SK-N-SH (cell line): ENCODE results near the gene ADAMTS16. TPM values are rescaled to one million over a fixed set of nuclear protein-coding genes. Genes with fewer than 3 reads are reported as not detected.

Source experiments
- CTCF ChIA-PET: fragments of 300-600, 350-600 bp; formaldehyde crosslinking; extraction: SDS; loops from one replicate; lab custom pipeline; 2021; lab: Yijun Ruan, JAX
- POLR2A ChIA-PET: fragments of 350-600 bp; sonication (Branson Sonifier 250); formaldehyde crosslinking; extraction: SDS; loops from one replicate; lab custom pipeline; 2020; ENCODE audit warnings: antibody characterized with exemption, inconsistent platforms; lab: Yijun Ruan, JAX
- DNase-seq: peaks from one replicate; pipeline ENCODE4 v3.0.0; 2012
- H2AFZ ChIP-seq: fragments of 200-600 bp; sonication (generic); 2 replicates; pipeline ENCODE4 v1.8.1; 2016; ENCODE audit warnings: antibody characterized with exemption, mild to moderate bottlenecking, low read depth
- H3F3A ChIP-seq: fragments of 200-600 bp; sonication (generic); replicated peaks from 2 replicates; pipeline ENCODE3; 2016; ENCODE audit warnings: antibody characterized with exemption, mild to moderate bottlenecking; ENCODE audit not compliant: insufficient read depth
- H3K27ac ChIP-seq, 2 experiments: fragments of 200-500 bp in 1 of 2; fragments of 200-600 bp in 1 of 2; sonication (Bioruptor generic) in 1 of 2; sonication (generic), shearing (Covaris generic) in 1 of 2; 2 replicates each; pipeline versions ENCODE4 v1.5.1 to v1.6.1; 2014 to 2016; ENCODE audit warnings: low read depth in 2 of 2, inconsistent platforms in 1 of 2, low read length in 1 of 2, mild to moderate bottlenecking in 1 of 2, mixed read lengths in 1 of 2
- H3K27me3 ChIP-seq: fragments of 200-600 bp; sonication (generic), shearing (Covaris generic); 2 replicates; pipeline ENCODE4 v1.6.1; 2016; ENCODE audit warnings: mixed run types; ENCODE audit not compliant: insufficient read depth
- H3K36me3 ChIP-seq, 2 experiments: fragments of 200-500 bp in 1 of 2; fragments of 200-600 bp in 1 of 2; sonication (Bioruptor generic) in 1 of 2; sonication (generic) in 1 of 2; replicated peaks in 1 of 2; 2 replicates each; pipeline versions ENCODE3 to v1.5.1; 2014 to 2016; ENCODE audit warnings: low read length in 1 of 2, mild to moderate bottlenecking in 1 of 2; ENCODE audit not compliant: insufficient read depth in 2 of 2, control insufficient read depth in 1 of 2
- H3K4me1 ChIP-seq, 2 experiments: fragments of 200-500 bp in 1 of 2; fragments of 200-600 bp in 1 of 2; sonication (Bioruptor generic) in 1 of 2; sonication (generic), shearing (Covaris generic) in 1 of 2; 2 replicates each; pipeline versions ENCODE4 v1.5.1 to v1.6.1; 2014 to 2016; ENCODE audit warnings: low read depth in 1 of 2, low read length in 1 of 2, mixed run types in 1 of 2; ENCODE audit not compliant: insufficient read depth in 2 of 2, control insufficient read depth in 1 of 2
- H3K4me2 ChIP-seq: fragments of 200-600 bp; sonication (generic), shearing (Covaris generic); 2 replicates; pipeline ENCODE4 v1.6.1; 2017; ENCODE audit warnings: mixed run types
- H3K4me3 ChIP-seq, 2 experiments: fragments of 200-500 bp in 1 of 2; fragments of 200-600 bp in 1 of 2; sonication (Bioruptor generic) in 1 of 2; sonication (generic), shearing (Covaris generic) in 1 of 2; 2 replicates each; pipeline versions ENCODE4 v1.5.1 to v1.8.1; 2014 to 2016; ENCODE audit warnings: low read depth in 2 of 2, inconsistent platforms in 1 of 2, low read length in 1 of 2, mild to moderate bottlenecking in 1 of 2, mixed read lengths in 1 of 2, moderate library complexity in 1 of 2
- H3K79me2 ChIP-seq: fragments of 200-600 bp; sonication (generic); 2 replicates; pipeline ENCODE4 v1.8.1; 2017; ENCODE audit warnings: mild to moderate bottlenecking; ENCODE audit not compliant: insufficient read depth
- H3K9ac ChIP-seq: fragments of 200-600 bp; sonication (generic); 2 replicates; pipeline ENCODE4 v1.6.1; 2017; ENCODE audit warnings: mixed run types
- H3K9me2 ChIP-seq: fragments of 200-600 bp; sonication (generic); 2 replicates; pipeline ENCODE4 v1.6.1; 2017; ENCODE audit warnings: mixed run types
- H3K9me3 ChIP-seq: fragments of 200-600 bp; sonication (generic); 2 replicates; pipeline ENCODE4 v1.6.1; 2017; ENCODE audit warnings: mixed run types, mild to moderate bottlenecking, moderate library complexity
- H4K20me1 ChIP-seq: fragments of 200-600 bp; sonication (generic); 2 replicates; pipeline ENCODE4 v1.6.1; 2017; ENCODE audit warnings: mild to moderate bottlenecking, mixed run types; ENCODE audit not compliant: insufficient read depth
- CHD2 ChIP-seq: fragments of 150-350 bp; IDR thresholded peaks from 2 replicates; pipeline ENCODE4 v1.6.1; 2018; ENCODE audit warnings: low read length; ENCODE audit not compliant: partially characterized antibody
- EP300 ChIP-seq, 2 experiments: IDR thresholded peaks; 2 replicates each; pipeline versions ENCODE4 v1.4.0 to v1.6.1; 2012; ENCODE audit warnings: borderline replicate concordance in 1 of 2, low read depth in 1 of 2, low read length in 1 of 2
- FOSL2 ChIP-seq: IDR thresholded peaks from 2 replicates; pipeline ENCODE4 v1.4.0; 2012; ENCODE audit warnings: low read depth, mild to moderate bottlenecking, moderate library complexity, borderline replicate concordance
- FOXM1 ChIP-seq: IDR thresholded peaks from 2 replicates; pipeline ENCODE4 v1.4.0; 2012; ENCODE audit warnings: low read depth, mild to moderate bottlenecking
- GABPA ChIP-seq: IDR thresholded peaks from 2 replicates; pipeline ENCODE4 v1.4.0; 2012; ENCODE audit warnings: low read depth, mild to moderate bottlenecking
- JUND ChIP-seq: IDR thresholded peaks from 2 replicates; pipeline ENCODE4 v1.4.0; 2012
- MAX ChIP-seq: IDR thresholded peaks from 2 replicates; pipeline ENCODE4 v1.4.0; 2012; ENCODE audit warnings: low read depth
- MEF2A ChIP-seq: IDR thresholded peaks from 2 replicates; pipeline ENCODE4 v1.4.0; 2012; ENCODE audit warnings: low read depth, borderline replicate concordance
- NFIC ChIP-seq: IDR thresholded peaks from 2 replicates; pipeline ENCODE4 v1.4.0; 2012; ENCODE audit warnings: borderline replicate concordance
- NRF1 ChIP-seq: IDR thresholded peaks from 2 replicates; pipeline ENCODE4 v1.6.1; 2012; ENCODE audit warnings: low read depth, mild to moderate bottlenecking, low read length
- PBX3 ChIP-seq: IDR thresholded peaks from 2 replicates; pipeline ENCODE4; 2012
- POLR2AphosphoS5 ChIP-seq: IDR thresholded peaks from 2 replicates; pipeline ENCODE4 v1.6.1; 2012; ENCODE audit warnings: low read depth, low read length
- RAD21 ChIP-seq: IDR thresholded peaks from 2 replicates; pipeline ENCODE4 v1.6.1; 2012; ENCODE audit warnings: mild to moderate bottlenecking, low read length
- RCOR1 ChIP-seq: fragments of 150-350 bp; IDR thresholded peaks from 2 replicates; pipeline ENCODE4 v1.6.1; 2017; ENCODE audit warnings: antibody characterized with exemption, low read length
- SIN3A ChIP-seq: IDR thresholded peaks from 2 replicates; pipeline ENCODE4 v1.6.1; 2012; ENCODE audit warnings: low read depth, mild to moderate bottlenecking, low read length, moderate library complexity, borderline replicate concordance
- SMC3 ChIP-seq: IDR thresholded peaks from 2 replicates; pipeline ENCODE4 v1.6.1; 2012; ENCODE audit warnings: low read depth, low read length, improper control_type of control experiment
- USF2 ChIP-seq: fragments of 150-350 bp; IDR thresholded peaks from 2 replicates; pipeline ENCODE4 v1.6.1; 2017; ENCODE audit warnings: antibody characterized with exemption, low read length, low read depth, borderline replicate concordance
- WGBS: methylation state at CpG from one replicate; pipeline ENCODE4 v1.1.6; 2017; ENCODE audit warnings: low lambda C conversion rate; 5-methylcytosine and 5-hydroxymethylcytosine counted together
- polyA plus RNA-seq, 3 experiments: library from polyadenylated mRNA; depleted of rRNA; stranded (reverse); fragments of >200 nt; gene quantifications; 2 replicates each; pipeline ENCODE4 v1.2.3, GENCODE V29; 2012
- TF ChIP-seq, protein P1 (sequence below): IDR thresholded peaks from 2 replicates; pipeline ENCODE4 v1.4.0; 2012; ENCODE audit warnings: low read depth, borderline replicate concordance
- TF ChIP-seq, protein P2 (sequence below): IDR thresholded peaks from 2 replicates; pipeline ENCODE4 v1.6.1; 2012; ENCODE audit warnings: mild to moderate bottlenecking, low read depth, low read length, moderate library complexity

Gene ADAMTS16
- polyA plus RNA-seq (2012; rRNA removed), result not detected in 2 replicates
- polyA plus RNA-seq (2012; cell fraction: cytosol; rRNA removed), result not detected in 2 replicates
- not detected in 2 replicates for polyA plus RNA-seq (2012; cell fraction: nucleus; rRNA removed)

- Histone ChIP-seq H3K4me1 (peaks cover 0 to 3% of the 10 kb centered on the region in 2 experiments; a peak in 1 of 4 replicates), H3K27ac (no peak within 1 kb of the TSS), H3K36me3 (no peaks in the 10 kb centered on the region), H2AFZ (peak within 1 kb of the TSS; percentile 38), H3K4me3 (peak within 1 kb of the TSS; percentile 28 to 33; a peak in 3 of 4 replicates), H3K27me3 (peaks cover 26% of the 10 kb centered on the region), H3K9me2 (no peaks in the 10 kb centered on the region), H3K9ac (no peak within 1 kb of the TSS), H3K79me2 (no peaks in the 10 kb centered on the region), H3F3A (no peaks in the 10 kb centered on the region), H3K9me3 (no peaks in the 10 kb centered on the region), H3K4me2 (peak within 1 kb of the TSS; percentile 79), H4K20me1 (no peaks in the 10 kb centered on the region)
- 3% methylated on average over 32 of the region's 76 CpGs for WGBS
- POLR2A ChIA-PET, result no interaction called here
- TF ChIP-seq MAX (no peak), GABPA (no peak)
- CTCF ChIA-PET, result interaction anchor here (1.0 to 4.1 kb wide), 13 partner anchors 16 to 280 kb away, joined by 3 to 69 read pairs (median 4); partner anchors contain the start of gene ICE1
- peak; percentile 74 for DNase-seq
Observed at GRCh38 chr5:5139777-5140478, at the start of gene ADAMTS16. Gene ADAMTS16 (plus strand): TSS chr5:5140330. CDS start chr5:5140468, 138 bp downstream.

- POLR2A ChIA-PET, result no interaction called here
Observed at GRCh38 chr5:5092149-5092548, 48.0 kb upstream of the ADAMTS16 start.

More at GRCh38 chr5:5092149-5092548, 48.0 kb upstream of the ADAMTS16 start:
- WGBS, result 0% methylated on average over 1 of the region's 1 CpG
- TF ChIP-seq SMC3, result no peak
- TF ChIP-seq RCOR1, result no peak
- TF ChIP-seq, protein P1, sequence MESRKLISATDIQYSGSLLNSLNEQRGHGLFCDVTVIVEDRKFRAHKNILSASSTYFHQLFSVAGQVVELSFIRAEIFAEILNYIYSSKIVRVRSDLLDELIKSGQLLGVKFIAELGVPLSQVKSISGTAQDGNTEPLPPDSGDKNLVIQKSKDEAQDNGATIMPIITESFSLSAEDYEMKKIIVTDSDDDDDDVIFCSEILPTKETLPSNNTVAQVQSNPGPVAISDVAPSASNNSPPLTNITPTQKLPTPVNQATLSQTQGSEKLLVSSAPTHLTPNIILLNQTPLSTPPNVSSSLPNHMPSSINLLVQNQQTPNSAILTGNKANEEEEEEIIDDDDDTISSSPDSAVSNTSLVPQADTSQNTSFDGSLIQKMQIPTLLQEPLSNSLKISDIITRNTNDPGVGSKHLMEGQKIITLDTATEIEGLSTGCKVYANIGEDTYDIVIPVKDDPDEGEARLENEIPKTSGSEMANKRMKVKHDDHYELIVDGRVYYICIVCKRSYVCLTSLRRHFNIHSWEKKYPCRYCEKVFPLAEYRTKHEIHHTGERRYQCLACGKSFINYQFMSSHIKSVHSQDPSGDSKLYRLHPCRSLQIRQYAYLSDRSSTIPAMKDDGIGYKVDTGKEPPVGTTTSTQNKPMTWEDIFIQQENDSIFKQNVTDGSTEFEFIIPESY, result no peak
- no peak for TF ChIP-seq JUND
- TF ChIP-seq NFIC, result no peak
- TF ChIP-seq CHD2, result no peak
- no peak for TF ChIP-seq EP300 (IDR thresholded peaks at IDR 0.05; ENCODE audit: borderline replicate concordance in 1 of 2, low read depth in 1 of 2, low read length in 1 of 2)
- no peak for TF ChIP-seq FOSL2
- TF ChIP-seq NRF1, result no peak
- TF ChIP-seq, protein P2, sequence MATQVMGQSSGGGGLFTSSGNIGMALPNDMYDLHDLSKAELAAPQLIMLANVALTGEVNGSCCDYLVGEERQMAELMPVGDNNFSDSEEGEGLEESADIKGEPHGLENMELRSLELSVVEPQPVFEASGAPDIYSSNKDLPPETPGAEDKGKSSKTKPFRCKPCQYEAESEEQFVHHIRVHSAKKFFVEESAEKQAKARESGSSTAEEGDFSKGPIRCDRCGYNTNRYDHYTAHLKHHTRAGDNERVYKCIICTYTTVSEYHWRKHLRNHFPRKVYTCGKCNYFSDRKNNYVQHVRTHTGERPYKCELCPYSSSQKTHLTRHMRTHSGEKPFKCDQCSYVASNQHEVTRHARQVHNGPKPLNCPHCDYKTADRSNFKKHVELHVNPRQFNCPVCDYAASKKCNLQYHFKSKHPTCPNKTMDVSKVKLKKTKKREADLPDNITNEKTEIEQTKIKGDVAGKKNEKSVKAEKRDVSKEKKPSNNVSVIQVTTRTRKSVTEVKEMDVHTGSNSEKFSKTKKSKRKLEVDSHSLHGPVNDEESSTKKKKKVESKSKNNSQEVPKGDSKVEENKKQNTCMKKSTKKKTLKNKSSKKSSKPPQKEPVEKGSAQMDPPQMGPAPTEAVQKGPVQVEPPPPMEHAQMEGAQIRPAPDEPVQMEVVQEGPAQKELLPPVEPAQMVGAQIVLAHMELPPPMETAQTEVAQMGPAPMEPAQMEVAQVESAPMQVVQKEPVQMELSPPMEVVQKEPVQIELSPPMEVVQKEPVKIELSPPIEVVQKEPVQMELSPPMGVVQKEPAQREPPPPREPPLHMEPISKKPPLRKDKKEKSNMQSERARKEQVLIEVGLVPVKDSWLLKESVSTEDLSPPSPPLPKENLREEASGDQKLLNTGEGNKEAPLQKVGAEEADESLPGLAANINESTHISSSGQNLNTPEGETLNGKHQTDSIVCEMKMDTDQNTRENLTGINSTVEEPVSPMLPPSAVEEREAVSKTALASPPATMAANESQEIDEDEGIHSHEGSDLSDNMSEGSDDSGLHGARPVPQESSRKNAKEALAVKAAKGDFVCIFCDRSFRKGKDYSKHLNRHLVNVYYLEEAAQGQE, result no peak
- no peak for TF ChIP-seq RAD21
- TF ChIP-seq MEF2A, result no peak
- TF ChIP-seq PBX3, result no peak
- TF ChIP-seq FOXM1, result no peak
- no peak for TF ChIP-seq SIN3A
- no peak for TF ChIP-seq POLR2AphosphoS5
- no peak for TF ChIP-seq USF2
- TF ChIP-seq, all 33 proteins: peak for 0
- no peak for DNase-seq
- CTCF ChIA-PET, result no interaction called here
- Histone ChIP-seq H3F3A (no peaks in the 10 kb centered on the region), H3K9me2 (no peaks in the 10 kb centered on the region), H3K36me3 (no peaks in the 10 kb centered on the region), H3K79me2 (no peaks in the 10 kb centered on the region), H2AFZ (no peak overlapping the region), H3K9ac (no peak overlapping the region), H3K4me2 (no peak overlapping the region), H3K4me3 (no peak overlapping the region), H3K27me3 (no peaks in the 10 kb centered on the region), H3K4me1 (no peaks in the 10 kb centered on the region), H3K27ac (no peak overlapping the region), H4K20me1 (no peaks in the 10 kb centered on the region), H3K9me3 (no peaks in the 10 kb centered on the region)
